H9 (cell line): ENCODE data around the gene ANKMY2. TPM values are rescaled to one million over a fixed set of nuclear protein-coding genes. Genes with fewer than 3 reads are reported as not detected.

ENCODE experiments used
- DNase-seq: peaks from one replicate; pipeline ENCODE4 v3.0.0-alpha.2; 2017
- H2AFZ ChIP-seq: one replicate; pipeline ENCODE4 v1.6.1; 2013; ENCODE audit warnings: mild to moderate bottlenecking, low read length, control low read depth, moderate library complexity
- H2AK5ac ChIP-seq: 2 replicates; pipeline ENCODE4 v1.6.1; 2013; ENCODE audit warnings: low read length, control low read depth, mixed read lengths; ENCODE audit not compliant: insufficient read length
- H2BK120ac ChIP-seq: one replicate; pipeline ENCODE4 v1.6.1; 2013; ENCODE audit warnings: low read depth, mild to moderate bottlenecking, low read length, control low read depth, inconsistent platforms; ENCODE audit not compliant: poor library complexity, severe bottlenecking
- H2BK12ac ChIP-seq: 2 replicates; pipeline ENCODE4 v1.6.1; 2013; ENCODE audit warnings: low read length, control low read depth, mixed read lengths, low read depth; ENCODE audit not compliant: insufficient read length
- H2BK15ac ChIP-seq: 2 replicates; pipeline ENCODE4 v1.6.1; 2013; ENCODE audit warnings: low read depth, low read length, control low read depth
- H2BK20ac ChIP-seq: one replicate; pipeline ENCODE4 v1.6.1; 2013; ENCODE audit warnings: low read depth, mild to moderate bottlenecking, low read length, control low read depth, inconsistent platforms; ENCODE audit not compliant: poor library complexity, severe bottlenecking
- H2BK5ac ChIP-seq: 2 replicates; pipeline ENCODE4 v1.6.1; 2013; ENCODE audit warnings: low read length, control low read depth, mixed read lengths; ENCODE audit not compliant: insufficient read length
- H3K14ac ChIP-seq: 2 replicates; pipeline ENCODE4 v1.6.1; 2013; ENCODE audit warnings: low read length, control low read depth; ENCODE audit not compliant: insufficient read depth
- H3K18ac ChIP-seq: 2 replicates; pipeline ENCODE4 v1.6.1; 2013; ENCODE audit warnings: low read depth, mild to moderate bottlenecking, mixed read lengths, low read length, control low read depth; ENCODE audit not compliant: insufficient read length
- H3K23ac ChIP-seq: 2 replicates; pipeline ENCODE4 v1.6.1; 2013; ENCODE audit warnings: low read length, control low read depth, mixed read lengths, low read depth; ENCODE audit not compliant: insufficient read length
- H3K23me2 ChIP-seq: 2 replicates; pipeline ENCODE4 v1.6.1; 2013; ENCODE audit warnings: low read depth, mild to moderate bottlenecking, mixed read lengths, low read length, control low read depth; ENCODE audit not compliant: insufficient read length, poor library complexity, severe bottlenecking
- H3K27ac ChIP-seq: 2 replicates; pipeline ENCODE4 v1.5.1; 2013; ENCODE audit warnings: low read length, control low read depth, mixed read lengths, low read depth; ENCODE audit not compliant: insufficient read length
- H3K27me3 ChIP-seq: 2 replicates; pipeline ENCODE4 v1.6.1; 2013; ENCODE audit warnings: low read length, control low read depth, inconsistent platforms; ENCODE audit not compliant: insufficient read depth
- H3K4ac ChIP-seq: 2 replicates; pipeline ENCODE4 v1.6.1; 2013; ENCODE audit warnings: low read depth, mild to moderate bottlenecking, control low read depth, inconsistent platforms, low read length, moderate library complexity
- H3K4me1 ChIP-seq: 2 replicates; pipeline ENCODE4 v1.6.1; 2013; ENCODE audit warnings: low read length, control low read depth, inconsistent platforms; ENCODE audit not compliant: insufficient read depth
- H3K4me2 ChIP-seq: 2 replicates; pipeline ENCODE4 v1.6.1; 2013; ENCODE audit warnings: low read length, control low read depth, mixed read lengths; ENCODE audit not compliant: insufficient read length, insufficient read depth
- H3K56ac ChIP-seq: 2 replicates; pipeline ENCODE4 v1.6.1; 2013; ENCODE audit warnings: low read depth, mild to moderate bottlenecking, mixed read lengths, low read length, control low read depth; ENCODE audit not compliant: insufficient read length
- H3K79me1 ChIP-seq: 2 replicates; pipeline ENCODE4 v1.6.1; 2013; ENCODE audit warnings: low read depth, mild to moderate bottlenecking, moderate library complexity, low read length, control low read depth, inconsistent platforms; ENCODE audit not compliant: insufficient read depth, poor library complexity, severe bottlenecking
- H3K79me2 ChIP-seq: 2 replicates; pipeline ENCODE4 v1.6.1; 2013; ENCODE audit warnings: low read length, control low read depth, inconsistent platforms; ENCODE audit not compliant: insufficient read depth
- H3K9ac ChIP-seq: 2 replicates; pipeline ENCODE4 v1.6.1; 2013; ENCODE audit warnings: low read length, control low read depth, mixed read lengths; ENCODE audit not compliant: insufficient read length; ENCODE audit errors: extremely low read depth
- H3K9me3 ChIP-seq: one replicate; pipeline ENCODE4 v1.6.1; 2013; ENCODE audit warnings: low read depth, low read length, inconsistent platforms; ENCODE audit not compliant: control insufficient read depth
- H3T11ph ChIP-seq: one replicate; pipeline ENCODE4 v1.6.1; 2013; ENCODE audit warnings: mild to moderate bottlenecking, low read length, control low read depth, inconsistent platforms
- H4K20me1 ChIP-seq: one replicate; pipeline ENCODE4 v1.6.1; 2013; ENCODE audit not compliant: control insufficient read depth, insufficient read length, insufficient read depth
- H4K5ac ChIP-seq: 2 replicates; pipeline ENCODE4 v1.6.1; 2013; ENCODE audit warnings: low read depth, mild to moderate bottlenecking, mixed read lengths, low read length, control low read depth; ENCODE audit not compliant: insufficient read length
- H4K8ac ChIP-seq: replicated peaks from 2 replicates; pipeline ENCODE4 v1.6.1; 2013; ENCODE audit warnings: low read length, control low read depth, mixed read lengths, low read depth; ENCODE audit not compliant: insufficient read length
- H4K91ac ChIP-seq: 2 replicates; pipeline ENCODE4 v1.6.1; 2013; ENCODE audit warnings: low read depth, mild to moderate bottlenecking, moderate library complexity, mixed read lengths, low read length, control low read depth; ENCODE audit not compliant: insufficient read length
- H3K27ac Mint-ChIP-seq, 3 experiments: 2 replicates in 2 of 3; 3 replicates in 1 of 3; pipeline ENCODE4 v1.8.0; 2020 to 2021; ENCODE audit warnings: mixed read lengths in 3 of 3, mild to moderate bottlenecking in 1 of 3, moderate library complexity in 1 of 3
- H3K27me3 Mint-ChIP-seq: 2 replicates; pipeline ENCODE4 v1.8.0; 2021; ENCODE audit warnings: low read depth, mild to moderate bottlenecking, moderate library complexity, mixed read lengths
- H3K36me3 Mint-ChIP-seq, 3 experiments: 2 replicates in 2 of 3; 3 replicates in 1 of 3; pipeline ENCODE4 v1.8.0; 2020 to 2021; ENCODE audit warnings: low read depth in 3 of 3, mixed read lengths in 3 of 3; ENCODE audit not compliant: insufficient read depth in 1 of 3
- H3K4me1 Mint-ChIP-seq, 2 experiments: 2 replicates each; pipeline ENCODE4 v1.8.0; 2020; ENCODE audit warnings: mixed read lengths in 2 of 2
- H3K4me3 Mint-ChIP-seq, 2 experiments: 2 replicates in 1 of 2; 3 replicates in 1 of 2; pipeline ENCODE4 v1.8.0; 2020 to 2021; ENCODE audit warnings: mild to moderate bottlenecking in 2 of 2, mixed read lengths in 2 of 2, moderate library complexity in 1 of 2
- H3K9me3 Mint-ChIP-seq, 2 experiments: 2 replicates in 1 of 2; 3 replicates in 1 of 2; pipeline ENCODE4 v1.8.0; 2020; ENCODE audit warnings: mild to moderate bottlenecking in 2 of 2, mixed read lengths in 2 of 2, moderate library complexity in 1 of 2
- WGBS: extraction: QIAGEN DNeasy Blood & Tissue Kit; methylation state at CpG from one replicate; pipeline ENCODE4 v1.1.7; 2013; ENCODE audit warnings: missing lambda C conversion rate, low lambda C conversion rate, mixed read lengths; ENCODE audit not compliant: insufficient read length; ENCODE audit errors: extremely low coverage; 5-methylcytosine and 5-hydroxymethylcytosine counted together
- total RNA-seq: library from RNA; stranded (reverse); gene quantifications from 2 replicates; pipeline ENCODE4 v1.2.1, GENCODE V29; 2021
- TF ChIP-seq, protein P1 (sequence below): fragments of 200-600 bp; sonication (generic); conservative IDR thresholded peaks from 3 replicates; pipeline ENCODE4 v1.8.0; 2021; ENCODE audit warnings: antibody characterized with exemption, mild to moderate bottlenecking

ANKMY2 gene
- total RNA-seq, 1 experiment from 2014 or later = 12.7 TPM

DNA sequence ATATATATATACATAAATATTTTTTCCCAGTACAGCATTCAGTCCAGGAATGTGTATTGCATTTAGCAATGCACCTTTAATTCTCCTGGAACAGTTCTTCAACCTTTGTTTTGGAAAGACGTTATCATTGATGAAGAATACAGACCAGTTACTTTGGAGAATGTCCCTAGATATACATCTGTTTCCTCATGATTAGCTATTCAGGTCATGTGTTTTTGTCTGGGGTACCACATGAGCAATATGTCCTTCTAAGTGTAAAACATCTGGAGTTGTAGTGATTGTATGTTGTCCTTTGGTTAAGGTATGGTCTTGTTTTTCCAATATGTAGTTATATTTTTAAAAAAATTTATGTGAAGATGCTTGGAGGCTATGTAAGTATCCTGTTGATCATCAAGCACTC, 10.6 kb upstream of the ANKMY2 start:
- Histone ChIP-seq H2BK12ac (no peak overlapping the region), H3K27ac (no peak overlapping the region), H4K5ac (no peak overlapping the region), H3K23me2 (no peaks in the 10 kb centered on the region), H3K14ac (no peak overlapping the region), H3K4me2 (no peak overlapping the region), H2BK5ac (no peak overlapping the region), H2BK15ac (no peak overlapping the region), H4K20me1 (no peaks in the 10 kb centered on the region), H3K18ac (no peak overlapping the region), H3K9ac (no peak overlapping the region), H3K56ac (no peak overlapping the region), H3K4ac (no peak overlapping the region), H3K23ac (no peak overlapping the region), H3K4me1 (peaks cover 2% of the 10 kb centered on the region; the same call in 1 of the 2 replicates), H3K79me1 (peaks cover 3% of the 10 kb centered on the region), H2AK5ac (no peak overlapping the region), H3T11ph (no peak overlapping the region), H2AFZ (no peak overlapping the region), H3K79me2 (peaks cover 15% of the 10 kb centered on the region; the same call in 1 of the 2 replicates), H4K8ac (no peak overlapping the region), H3K27me3 (no peaks in the 10 kb centered on the region), H4K91ac (no peak overlapping the region), H3K9me3 (no peaks in the 10 kb centered on the region), H2BK20ac (no peak overlapping the region), H2BK120ac (no peak overlapping the region)
- no peak overlapping the region for H3K4me3 Mint-ChIP-seq
- H3K4me1 Mint-ChIP-seq = peaks cover 26 to 32% of the 10 kb centered on the region in 2 experiments
- no peaks in the 10 kb centered on the region for H3K9me3 Mint-ChIP-seq
- WGBS = no CpG with 5 or more reads among the region's 1 CpG
- peaks cover 0 to 2% (median 0%) of the 10 kb centered on the region in 3 experiments; a peak in 1 of 7 replicates for H3K36me3 Mint-ChIP-seq
- no peak overlapping the region for H3K27ac Mint-ChIP-seq
- TF ChIP-seq, protein P1, sequence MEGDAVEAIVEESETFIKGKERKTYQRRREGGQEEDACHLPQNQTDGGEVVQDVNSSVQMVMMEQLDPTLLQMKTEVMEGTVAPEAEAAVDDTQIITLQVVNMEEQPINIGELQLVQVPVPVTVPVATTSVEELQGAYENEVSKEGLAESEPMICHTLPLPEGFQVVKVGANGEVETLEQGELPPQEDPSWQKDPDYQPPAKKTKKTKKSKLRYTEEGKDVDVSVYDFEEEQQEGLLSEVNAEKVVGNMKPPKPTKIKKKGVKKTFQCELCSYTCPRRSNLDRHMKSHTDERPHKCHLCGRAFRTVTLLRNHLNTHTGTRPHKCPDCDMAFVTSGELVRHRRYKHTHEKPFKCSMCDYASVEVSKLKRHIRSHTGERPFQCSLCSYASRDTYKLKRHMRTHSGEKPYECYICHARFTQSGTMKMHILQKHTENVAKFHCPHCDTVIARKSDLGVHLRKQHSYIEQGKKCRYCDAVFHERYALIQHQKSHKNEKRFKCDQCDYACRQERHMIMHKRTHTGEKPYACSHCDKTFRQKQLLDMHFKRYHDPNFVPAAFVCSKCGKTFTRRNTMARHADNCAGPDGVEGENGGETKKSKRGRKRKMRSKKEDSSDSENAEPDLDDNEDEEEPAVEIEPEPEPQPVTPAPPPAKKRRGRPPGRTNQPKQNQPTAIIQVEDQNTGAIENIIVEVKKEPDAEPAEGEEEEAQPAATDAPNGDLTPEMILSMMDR = no peak
- DNase-seq = no peak
- H3K27me3 Mint-ChIP-seq = no peaks in the 10 kb centered on the region
